Measurements from ENCODE around the gene PCDH9.

The PCDH9 gene

DNA sequence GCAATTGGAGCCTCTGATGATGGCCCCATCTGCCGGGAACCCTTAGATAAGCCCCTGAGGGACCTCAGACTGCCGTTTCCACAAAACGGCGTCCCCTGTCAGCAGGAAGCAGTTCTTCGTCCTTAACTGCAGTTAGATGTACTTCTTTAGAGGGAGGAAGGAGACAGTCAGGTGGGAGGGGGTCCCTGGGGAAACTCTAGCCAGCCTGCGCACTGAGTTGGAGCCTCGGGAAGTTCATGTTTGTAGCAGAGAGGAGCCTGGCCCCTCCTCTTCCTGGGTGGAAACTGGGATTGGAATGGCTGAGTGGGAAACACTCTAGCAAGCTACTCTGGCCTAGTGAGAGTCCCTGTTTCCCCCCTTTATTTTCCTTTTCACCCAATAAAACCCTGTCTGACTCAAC is 612.4 kb downstream of the PCDH9 start:
- Mint-ChIP-seq H3K4me1 (ENCODE audit: low read depth) (no peaks in the 10 kb centered on the region), H3K9me3 (no peaks in the 10 kb centered on the region), H3K27ac (no peak overlapping the region), H3K27me3 (ENCODE audit: low read depth) (no peaks in the 10 kb centered on the region), H3K4me3 (no peak overlapping the region), H3K36me3 (ENCODE audit: low read depth) (no peaks in the 10 kb centered on the region)

DNA sequence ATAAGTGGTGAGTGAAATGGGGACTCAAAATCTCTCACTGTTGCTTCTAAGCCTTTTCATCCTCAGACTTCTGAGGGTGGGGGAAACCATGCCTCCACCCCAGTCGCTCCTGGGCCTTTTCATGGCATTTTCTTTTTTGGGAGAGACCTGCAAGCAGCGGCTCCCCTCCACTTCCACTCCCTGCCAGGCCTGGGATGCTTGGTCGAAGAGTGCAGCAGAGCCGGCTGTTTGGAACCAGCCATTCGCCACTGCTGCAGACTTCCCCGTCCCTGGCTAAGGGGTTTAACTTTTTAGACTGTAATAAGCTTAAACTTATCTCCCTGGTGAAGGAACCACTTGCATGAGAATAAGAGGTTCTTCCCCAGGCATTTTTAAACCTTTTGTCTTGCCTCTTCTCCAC is 617.2 kb downstream of the PCDH9 start:
- H3K27ac Mint-ChIP-seq: no peak overlapping the region

DNA sequence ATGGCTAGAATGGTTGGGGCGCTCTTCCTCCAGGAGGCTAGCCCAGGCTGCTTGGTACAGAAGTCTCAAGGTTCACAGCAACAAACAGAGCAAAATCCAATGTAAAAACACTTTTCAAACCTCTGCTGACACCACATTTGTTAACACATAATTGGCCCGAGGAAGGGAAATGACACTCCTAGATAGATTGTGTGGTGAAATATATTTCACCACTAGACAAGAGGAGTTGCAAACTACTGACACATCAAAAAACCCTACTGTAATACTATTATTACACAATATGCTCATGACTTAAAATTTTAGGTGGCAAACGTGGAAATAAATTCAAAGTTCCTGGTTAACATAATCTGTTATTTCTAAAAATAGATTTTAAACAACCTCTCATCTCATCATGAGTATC is 643.6 kb downstream of the PCDH9 start:
- Mint-ChIP-seq H3K4me3 (no peak overlapping the region), H3K36me3 (ENCODE audit: low read depth) (no peaks in the 10 kb centered on the region)

More for the DNA sequence above, 617.2 kb downstream of the PCDH9 start:
- no peaks in the 10 kb centered on the region for H3K9me3 Mint-ChIP-seq
- H3K4me1 Mint-ChIP-seq (ENCODE audit: low read depth): no peaks in the 10 kb centered on the region
- H3K36me3 Mint-ChIP-seq (ENCODE audit: low read depth): no peaks in the 10 kb centered on the region
- H3K4me3 Mint-ChIP-seq: no peak overlapping the region
- no peaks in the 10 kb centered on the region for H3K27me3 Mint-ChIP-seq (ENCODE audit: low read depth)

DNA sequence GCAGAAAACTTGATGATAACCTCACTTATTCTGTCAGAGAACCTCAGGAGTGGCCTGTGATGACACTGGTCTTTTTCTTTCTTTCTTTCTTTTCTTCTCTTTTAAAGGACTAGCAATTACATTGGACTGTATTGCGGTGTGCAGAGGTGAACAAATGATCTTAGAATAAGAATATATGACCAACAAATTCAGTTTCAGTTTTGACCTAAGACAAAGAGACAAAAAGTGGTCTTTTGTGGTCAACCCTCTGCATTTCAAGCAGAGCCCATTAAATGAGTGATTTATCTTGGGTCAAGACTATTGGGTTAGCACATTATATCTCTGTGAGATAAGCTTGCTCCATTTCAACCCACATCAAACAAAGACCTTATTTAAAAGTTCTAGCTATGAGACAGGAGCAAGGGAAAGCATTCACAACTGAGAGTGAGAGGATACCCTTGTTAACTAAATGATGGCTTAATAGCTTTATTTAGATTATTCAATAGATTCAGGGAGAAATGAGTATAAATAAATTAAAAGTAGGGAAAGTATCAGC is 644.4 kb downstream of the PCDH9 start:
- Mint-ChIP-seq H3K4me3 (no peak overlapping the region), H3K4me1 (ENCODE audit: low read depth) (no peaks in the 10 kb centered on the region), H3K27ac (no peak overlapping the region), H3K9me3 (no peaks in the 10 kb centered on the region), H3K36me3 (ENCODE audit: low read depth) (no peaks in the 10 kb centered on the region), H3K27me3 (ENCODE audit: low read depth) (no peaks in the 10 kb centered on the region)

More for the DNA sequence above, 643.6 kb downstream of the PCDH9 start:
- H3K4me1 Mint-ChIP-seq (ENCODE audit: low read depth): no peaks in the 10 kb centered on the region
- H3K27me3 Mint-ChIP-seq (ENCODE audit: low read depth): no peaks in the 10 kb centered on the region
- no peak overlapping the region for H3K27ac Mint-ChIP-seq
- H3K9me3 Mint-ChIP-seq: no peaks in the 10 kb centered on the region

DNA sequence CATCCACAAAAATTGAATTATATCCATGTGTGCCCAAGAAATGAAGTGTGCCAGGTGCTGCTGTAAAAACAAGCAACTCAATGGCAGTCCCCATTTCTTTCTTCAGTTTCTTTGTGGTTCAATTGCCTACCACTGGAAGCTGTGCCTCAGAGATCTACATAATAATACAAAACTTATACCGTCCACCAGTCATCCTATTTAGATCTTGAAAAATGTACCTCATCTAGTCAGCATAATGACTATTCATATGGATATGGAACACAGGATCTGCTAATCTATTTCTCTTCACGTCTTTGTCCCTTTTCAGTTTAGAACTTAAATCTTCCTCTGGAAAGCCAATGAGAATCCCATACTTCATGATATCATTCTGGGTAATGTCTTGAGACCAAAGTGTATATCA is 648.5 kb downstream of the PCDH9 start:
- Mint-ChIP-seq H3K27ac (no peak overlapping the region), H3K9me3 (no peaks in the 10 kb centered on the region), H3K36me3 (ENCODE audit: low read depth) (no peaks in the 10 kb centered on the region), H3K27me3 (ENCODE audit: low read depth) (no peaks in the 10 kb centered on the region), H3K4me1 (ENCODE audit: low read depth) (no peaks in the 10 kb centered on the region), H3K4me3 (no peak overlapping the region)

DNA sequence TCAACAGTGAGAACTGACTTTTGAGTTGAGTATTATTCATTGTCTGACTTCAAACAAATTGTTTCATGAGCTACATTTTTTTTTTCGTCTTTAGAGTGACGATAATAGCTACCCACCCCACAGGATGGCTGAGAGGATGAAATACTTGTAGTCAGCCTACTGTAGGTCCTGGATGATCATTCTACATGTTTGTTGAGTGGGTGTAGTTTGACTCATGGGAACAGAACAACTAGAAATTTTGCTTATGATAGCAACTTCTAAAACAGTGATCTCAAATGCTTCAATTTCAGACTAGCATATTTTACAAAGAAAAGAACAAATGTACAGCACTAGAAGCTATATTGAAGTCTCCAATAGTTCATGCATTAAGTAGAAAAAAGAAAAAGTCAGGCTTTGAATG is 651.8 kb downstream of the PCDH9 start:
- H3K9me3 Mint-ChIP-seq: no peaks in the 10 kb centered on the region
- H3K4me3 Mint-ChIP-seq: no peak overlapping the region
- no peaks in the 10 kb centered on the region for H3K36me3 Mint-ChIP-seq (ENCODE audit: low read depth)
- no peak overlapping the region for H3K27ac Mint-ChIP-seq
- no peaks in the 10 kb centered on the region for H3K27me3 Mint-ChIP-seq (ENCODE audit: low read depth)
- H3K4me1 Mint-ChIP-seq (ENCODE audit: low read depth): no peaks in the 10 kb centered on the region

DNA sequence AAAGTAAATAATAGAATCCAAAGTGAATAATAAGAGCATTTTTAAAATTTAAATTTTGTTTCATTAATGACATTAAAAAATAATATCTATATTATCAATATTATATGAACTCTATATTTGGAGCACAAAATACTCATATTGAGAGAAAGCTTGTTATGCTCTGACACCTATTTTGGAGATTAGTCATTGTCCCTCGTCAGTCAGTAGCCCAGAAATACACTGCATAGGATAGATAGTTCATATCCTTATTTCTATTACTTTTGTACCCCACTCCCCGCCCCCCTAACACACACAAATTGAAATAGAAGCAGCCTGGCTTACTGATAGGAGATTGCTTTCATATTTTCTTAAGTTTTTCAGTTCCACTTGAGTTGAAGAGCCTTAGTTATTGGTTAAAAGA is 652.8 kb downstream of the PCDH9 start:
- Mint-ChIP-seq H3K4me3 (no peak overlapping the region), H3K9me3 (no peaks in the 10 kb centered on the region), H3K36me3 (ENCODE audit: low read depth) (no peaks in the 10 kb centered on the region), H3K27ac (no peak overlapping the region), H3K27me3 (ENCODE audit: low read depth) (no peaks in the 10 kb centered on the region), H3K4me1 (ENCODE audit: low read depth) (no peaks in the 10 kb centered on the region)

DNA sequence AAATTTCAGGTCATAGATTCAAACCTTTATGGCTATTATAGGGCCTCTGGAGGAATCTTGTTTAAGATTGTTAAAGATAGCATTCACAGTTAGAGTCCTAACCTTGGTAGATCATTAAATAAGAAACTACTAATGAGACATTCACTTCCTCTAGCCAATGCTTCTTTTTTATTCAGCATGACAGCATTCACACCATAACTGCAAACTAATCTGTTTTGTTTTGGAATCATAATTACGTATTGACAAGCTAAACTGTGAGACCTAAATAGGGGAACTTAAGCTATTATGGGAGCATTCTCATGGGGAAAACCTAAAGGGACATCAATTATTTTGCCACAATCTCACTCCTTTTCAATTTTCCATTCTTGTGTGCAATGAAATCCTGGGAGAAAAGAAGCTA is 653.8 kb downstream of the PCDH9 start:
- no peaks in the 10 kb centered on the region for H3K36me3 Mint-ChIP-seq (ENCODE audit: low read depth)
- no peak overlapping the region for H3K27ac Mint-ChIP-seq
- no peaks in the 10 kb centered on the region for H3K4me1 Mint-ChIP-seq (ENCODE audit: low read depth)
- no peak overlapping the region for H3K4me3 Mint-ChIP-seq
- H3K9me3 Mint-ChIP-seq: no peaks in the 10 kb centered on the region
- no peaks in the 10 kb centered on the region for H3K27me3 Mint-ChIP-seq (ENCODE audit: low read depth)

DNA sequence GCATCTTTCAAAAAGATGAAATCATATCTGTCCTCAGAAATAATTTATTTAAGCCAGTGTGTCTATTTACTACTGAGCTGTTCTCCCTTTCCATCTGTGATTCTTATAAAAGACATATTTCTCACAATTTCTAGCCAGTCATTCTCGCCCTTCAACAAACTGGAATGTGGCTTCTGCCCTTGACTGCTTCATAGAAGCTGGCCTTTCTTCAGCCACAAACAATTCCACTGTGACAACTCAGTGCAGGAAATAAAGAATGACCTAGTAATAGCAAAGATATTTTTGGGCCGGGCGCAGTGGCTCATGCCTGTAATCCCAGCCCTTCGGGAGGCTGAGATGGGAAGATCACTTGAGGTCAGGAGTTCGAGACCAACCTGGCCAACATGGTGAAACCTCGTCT is 655.5 kb downstream of the PCDH9 start:
- Mint-ChIP-seq H3K4me1 (ENCODE audit: low read depth) (no peaks in the 10 kb centered on the region), H3K4me3 (no peak overlapping the region), H3K9me3 (no peaks in the 10 kb centered on the region), H3K27me3 (ENCODE audit: low read depth) (no peaks in the 10 kb centered on the region), H3K36me3 (ENCODE audit: low read depth) (no peaks in the 10 kb centered on the region), H3K27ac (no peak overlapping the region)

DNA sequence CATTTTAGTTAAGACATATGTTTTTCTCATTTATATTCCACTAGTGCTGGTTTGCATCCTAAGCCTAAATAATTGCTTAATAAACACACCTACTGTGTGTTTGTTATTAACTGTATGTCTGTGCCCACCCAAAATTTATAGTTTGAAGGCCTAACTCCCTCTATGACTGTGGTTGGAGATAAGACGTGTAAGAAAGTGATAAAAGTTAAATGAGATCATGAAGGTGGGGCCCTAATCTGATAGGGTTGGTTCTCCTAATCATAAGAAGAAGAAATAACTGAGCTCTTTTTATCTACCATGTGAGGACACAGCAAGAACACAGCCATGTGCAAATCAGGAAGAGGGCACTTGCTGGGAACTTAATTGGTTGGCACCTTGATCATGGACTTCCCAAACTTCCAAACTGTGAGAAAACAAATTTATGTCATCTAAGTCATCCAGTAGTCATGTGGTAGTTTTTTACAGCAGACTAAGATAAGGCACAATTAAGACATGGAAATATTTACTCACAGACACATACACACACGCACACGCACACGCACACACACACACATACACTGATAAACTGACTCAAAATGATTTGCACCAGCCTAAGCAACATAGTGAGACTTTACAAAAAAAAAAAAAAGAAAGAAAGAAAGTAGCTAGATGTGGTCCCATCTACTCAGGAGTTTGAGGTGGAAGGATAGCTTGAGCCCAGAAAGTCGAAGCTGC is 662.1 kb downstream of the PCDH9 start:
- no peaks in the 10 kb centered on the region for H3K9me3 Mint-ChIP-seq
- H3K36me3 Mint-ChIP-seq (ENCODE audit: low read depth): no peaks in the 10 kb centered on the region
- H3K27ac Mint-ChIP-seq: no peak overlapping the region
- H3K4me3 Mint-ChIP-seq: no peak overlapping the region
- no peaks in the 10 kb centered on the region for H3K4me1 Mint-ChIP-seq (ENCODE audit: low read depth)
- H3K27me3 Mint-ChIP-seq (ENCODE audit: low read depth): no peaks in the 10 kb centered on the region

DNA sequence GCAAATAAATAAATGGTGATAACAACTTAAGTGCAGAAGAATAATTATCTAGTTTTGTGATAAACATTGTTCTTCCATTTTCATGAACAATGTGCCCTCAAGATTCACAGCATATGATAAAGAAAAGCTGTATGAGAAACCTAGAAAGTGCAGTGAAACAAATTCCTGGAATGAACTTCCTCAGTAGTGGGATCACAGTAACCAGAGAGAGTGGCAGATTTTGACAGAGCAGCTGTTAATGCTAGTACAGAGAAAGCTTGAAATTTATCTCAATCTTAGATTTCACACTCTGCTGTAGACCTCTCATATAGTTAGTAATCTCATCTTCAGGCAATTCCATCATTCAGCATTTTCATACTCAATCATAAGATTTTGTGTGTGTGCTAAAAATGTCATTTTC is 664.9 kb downstream of the PCDH9 start:
- Mint-ChIP-seq H3K4me1 (ENCODE audit: low read depth) (no peaks in the 10 kb centered on the region), H3K36me3 (ENCODE audit: low read depth) (no peaks in the 10 kb centered on the region), H3K9me3 (no peaks in the 10 kb centered on the region), H3K27me3 (ENCODE audit: low read depth) (no peaks in the 10 kb centered on the region), H3K27ac (no peak overlapping the region), H3K4me3 (no peak overlapping the region)

DNA sequence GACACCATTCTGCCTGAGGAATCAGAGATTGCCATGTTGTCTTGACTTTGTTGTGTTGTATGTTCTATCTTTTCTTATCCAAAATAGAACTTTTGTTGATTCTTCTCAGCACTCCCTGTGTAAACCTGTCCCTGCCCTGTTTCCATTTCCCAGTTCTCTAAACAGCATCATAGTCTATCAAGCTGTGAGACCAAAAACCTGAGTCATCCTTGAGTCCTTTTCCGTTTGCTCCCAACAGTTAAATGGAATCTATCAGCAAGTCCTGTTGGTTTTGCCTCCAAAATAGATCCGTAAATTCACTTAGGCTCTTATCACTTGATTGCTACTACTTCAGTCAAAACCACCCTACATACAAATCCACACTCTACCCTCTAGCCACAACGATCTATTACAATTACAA is 667.1 kb downstream of the PCDH9 start:
- Mint-ChIP-seq H3K27ac (no peak overlapping the region), H3K4me3 (no peak overlapping the region), H3K36me3 (ENCODE audit: low read depth) (no peaks in the 10 kb centered on the region), H3K9me3 (no peaks in the 10 kb centered on the region), H3K27me3 (ENCODE audit: low read depth) (no peaks in the 10 kb centered on the region), H3K4me1 (ENCODE audit: low read depth) (no peaks in the 10 kb centered on the region)

DNA sequence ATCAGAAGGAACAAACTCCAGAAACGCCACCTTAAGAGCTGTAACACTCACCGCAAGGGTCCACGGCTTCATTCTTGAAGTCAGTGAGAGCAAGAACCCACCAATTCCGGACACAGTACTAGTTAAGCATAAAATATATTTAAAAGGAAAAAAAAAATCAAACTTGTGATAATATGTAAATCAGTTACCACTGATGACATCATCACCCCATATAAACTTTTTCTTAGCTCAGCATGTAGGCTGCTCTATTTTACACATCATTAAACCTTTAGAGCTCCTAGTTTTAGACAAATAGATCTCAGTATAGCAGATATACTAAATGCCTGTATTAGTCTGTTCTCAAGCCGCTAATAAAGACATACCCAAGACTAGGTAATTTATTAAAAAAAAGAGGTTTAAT is 668.1 kb downstream of the PCDH9 start:
- Mint-ChIP-seq H3K9me3 (no peaks in the 10 kb centered on the region), H3K27ac (no peak overlapping the region), H3K4me3 (no peak overlapping the region)

DNA sequence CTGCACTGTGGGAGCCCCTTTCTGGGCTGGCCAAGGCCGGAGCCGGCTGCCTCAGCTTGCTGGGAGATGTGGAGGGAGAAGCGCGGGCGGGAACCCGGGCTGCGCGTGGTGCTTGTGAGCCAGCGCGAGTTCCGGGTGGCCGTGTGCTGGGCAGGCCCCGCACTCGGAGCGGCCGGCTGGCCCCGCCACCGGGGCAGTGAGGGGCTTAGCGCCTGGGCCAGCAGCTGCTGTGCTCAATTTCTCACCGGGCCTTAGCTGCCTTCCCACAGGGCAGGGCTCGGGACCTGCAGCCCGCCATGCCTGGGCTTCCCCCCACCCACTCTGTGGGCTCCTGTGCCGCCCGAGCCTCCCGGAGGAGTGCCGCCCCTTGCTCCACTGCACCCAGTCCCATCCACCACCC is 669.1 kb downstream of the PCDH9 start:
- H3K27me3 Mint-ChIP-seq (ENCODE audit: low read depth): no peaks in the 10 kb centered on the region
- no peaks in the 10 kb centered on the region for H3K4me1 Mint-ChIP-seq (ENCODE audit: low read depth)
- no peaks in the 10 kb centered on the region for H3K36me3 Mint-ChIP-seq (ENCODE audit: low read depth)
- no peak overlapping the region for H3K27ac Mint-ChIP-seq
- no peaks in the 10 kb centered on the region for H3K9me3 Mint-ChIP-seq
- H3K4me3 Mint-ChIP-seq: no peak overlapping the region

More for the DNA sequence above, 668.1 kb downstream of the PCDH9 start:
- Mint-ChIP-seq H3K4me1 (ENCODE audit: low read depth) (no peaks in the 10 kb centered on the region), H3K36me3 (ENCODE audit: low read depth) (no peaks in the 10 kb centered on the region), H3K27me3 (ENCODE audit: low read depth) (no peaks in the 10 kb centered on the region)

DNA sequence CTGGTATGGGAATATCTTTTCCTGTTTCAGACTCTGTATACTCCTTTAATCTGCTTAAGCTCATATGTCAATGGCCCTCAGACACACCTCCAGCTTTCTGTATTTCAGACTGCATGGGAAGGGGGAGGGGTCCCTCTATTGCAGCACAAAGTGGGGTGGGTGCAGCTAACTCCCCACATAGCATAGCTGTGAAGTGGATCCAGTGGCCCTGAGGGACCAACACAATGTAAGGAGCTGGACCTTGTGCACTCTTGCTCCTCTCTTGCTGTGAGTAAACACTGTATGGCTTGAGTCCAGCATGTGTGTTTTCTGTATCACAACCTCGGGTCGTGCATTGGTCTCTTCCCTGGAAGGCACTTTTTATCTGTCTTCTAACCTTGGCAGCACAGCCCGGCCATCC is 669.9 kb downstream of the PCDH9 start:
- no peaks in the 10 kb centered on the region for H3K4me1 Mint-ChIP-seq (ENCODE audit: low read depth)
- no peak overlapping the region for H3K27ac Mint-ChIP-seq

DNA sequence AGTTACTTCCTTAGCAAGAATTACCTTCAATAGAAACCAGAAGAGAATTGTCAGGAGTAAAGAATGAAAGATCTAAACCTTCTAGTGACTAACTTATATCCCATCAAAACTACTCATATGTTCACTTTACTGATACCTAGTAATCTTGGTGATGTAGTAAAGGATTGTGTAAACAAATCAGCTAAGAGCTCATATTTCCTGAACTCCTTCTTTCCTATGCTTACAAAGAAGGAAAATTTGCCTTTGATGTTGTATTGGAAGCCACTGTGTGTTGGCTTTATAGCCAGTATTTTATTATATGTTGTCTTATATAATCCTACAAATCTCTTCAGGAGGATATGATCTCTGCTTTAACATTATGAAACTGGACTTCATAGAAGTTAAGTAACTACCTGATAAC is 671.0 kb downstream of the PCDH9 start:
- H3K4me3 Mint-ChIP-seq: no peak overlapping the region
- H3K36me3 Mint-ChIP-seq (ENCODE audit: low read depth): no peaks in the 10 kb centered on the region
- no peaks in the 10 kb centered on the region for H3K27me3 Mint-ChIP-seq (ENCODE audit: low read depth)
- no peaks in the 10 kb centered on the region for H3K9me3 Mint-ChIP-seq
- H3K27ac Mint-ChIP-seq: no peak overlapping the region
- H3K4me1 Mint-ChIP-seq (ENCODE audit: low read depth): no peaks in the 10 kb centered on the region

More for the DNA sequence above, 669.9 kb downstream of the PCDH9 start:
- Mint-ChIP-seq H3K4me3 (no peak overlapping the region), H3K9me3 (no peaks in the 10 kb centered on the region), H3K27me3 (ENCODE audit: low read depth) (no peaks in the 10 kb centered on the region), H3K36me3 (ENCODE audit: low read depth) (no peaks in the 10 kb centered on the region)
